BJ (cell line): ENCODE data around the gene SYNPO2. TPM values are rescaled to one million over a fixed set of nuclear protein-coding genes. Genes with fewer than 3 reads are reported as not detected.

ENCODE experiments used
- CTCF ChIA-PET: fragments of 350-600 bp; formaldehyde crosslinking; extraction: SDS; loops from one replicate; lab custom pipeline; 2021; ENCODE audit warnings: antibody characterized with exemption, inconsistent platforms; lab: Yijun Ruan, JAX
- POLR2A ChIA-PET: fragments of 300-600 bp; sonication (Branson Sonifier 250); formaldehyde crosslinking; extraction: SDS; loops from one replicate; lab custom pipeline; 2021; ENCODE audit warnings: antibody characterized with exemption; lab: Charles Lee
- DNase-seq: peaks from one replicate; pipeline ENCODE4 v3.0.0-alpha.2; 2011; ENCODE audit warnings: low read depth
- H3K27me3 ChIP-seq: 2 replicates; pipeline ENCODE4 v1.6.0; 2011; ENCODE audit warnings: low read length; ENCODE audit not compliant: control insufficient read depth, insufficient read depth
- H3K36me3 ChIP-seq: 2 replicates; pipeline ENCODE4 v1.5.1; 2011; ENCODE audit warnings: low read length; ENCODE audit not compliant: control insufficient read depth, insufficient read depth
- H3K4me3 ChIP-seq: 2 replicates; pipeline ENCODE4 v1.5.1; 2011; ENCODE audit warnings: low read depth, mild to moderate bottlenecking, control low read depth, low read length
- polyA plus RNA-seq: library from polyadenylated mRNA; depleted of rRNA; stranded (reverse); fragments of >200 nt; gene quantifications from 2 replicates; pipeline ENCODE4 v1.2.3, GENCODE V29; 2011
- TF ChIP-seq, protein P1 (sequence below): IDR thresholded peaks from 2 replicates; pipeline ENCODE4 v1.5.1; 2011; ENCODE audit warnings: low read depth, mild to moderate bottlenecking, control low read depth, inconsistent platforms, low read length, moderate library complexity; ENCODE audit not compliant: insufficient read depth

The SYNPO2 gene
- polyA plus RNA-seq, 1 experiment = 39.9 TPM

GRCh38 chr4:119081542-119081859, 192.8 kb downstream of the SYNPO2 start:
- CTCF ChIA-PET = no interaction called here

GRCh38 chr4:119081943-119082342, 193.3 kb downstream of the SYNPO2 start:
- H3K4me3 ChIP-seq = no peak overlapping the region
- H3K36me3 ChIP-seq = no peaks in the 10 kb centered on the region
- no peaks in the 10 kb centered on the region for H3K27me3 ChIP-seq
- POLR2A ChIA-PET = no interaction called here
- DNase-seq = no peak
- TF ChIP-seq, protein P1, sequence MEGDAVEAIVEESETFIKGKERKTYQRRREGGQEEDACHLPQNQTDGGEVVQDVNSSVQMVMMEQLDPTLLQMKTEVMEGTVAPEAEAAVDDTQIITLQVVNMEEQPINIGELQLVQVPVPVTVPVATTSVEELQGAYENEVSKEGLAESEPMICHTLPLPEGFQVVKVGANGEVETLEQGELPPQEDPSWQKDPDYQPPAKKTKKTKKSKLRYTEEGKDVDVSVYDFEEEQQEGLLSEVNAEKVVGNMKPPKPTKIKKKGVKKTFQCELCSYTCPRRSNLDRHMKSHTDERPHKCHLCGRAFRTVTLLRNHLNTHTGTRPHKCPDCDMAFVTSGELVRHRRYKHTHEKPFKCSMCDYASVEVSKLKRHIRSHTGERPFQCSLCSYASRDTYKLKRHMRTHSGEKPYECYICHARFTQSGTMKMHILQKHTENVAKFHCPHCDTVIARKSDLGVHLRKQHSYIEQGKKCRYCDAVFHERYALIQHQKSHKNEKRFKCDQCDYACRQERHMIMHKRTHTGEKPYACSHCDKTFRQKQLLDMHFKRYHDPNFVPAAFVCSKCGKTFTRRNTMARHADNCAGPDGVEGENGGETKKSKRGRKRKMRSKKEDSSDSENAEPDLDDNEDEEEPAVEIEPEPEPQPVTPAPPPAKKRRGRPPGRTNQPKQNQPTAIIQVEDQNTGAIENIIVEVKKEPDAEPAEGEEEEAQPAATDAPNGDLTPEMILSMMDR = no peak
- CTCF ChIA-PET = interaction anchor here (1.6 kb wide), 1 partner anchor 131 kb away, joined by 5 read pairs; the partner anchor contains the start of gene USP53

More at GRCh38 chr4:119081542-119081859, 192.8 kb downstream of the SYNPO2 start:
- no peak overlapping the region for H3K4me3 ChIP-seq
- DNase-seq = no peak
- TF ChIP-seq, protein P1 = no peak
- no peaks in the 10 kb centered on the region for H3K27me3 ChIP-seq
- POLR2A ChIA-PET = no interaction called here
- no peaks in the 10 kb centered on the region for H3K36me3 ChIP-seq

GRCh38 chr4:119082661-119083060, 194.0 kb downstream of the SYNPO2 start:
- CTCF ChIA-PET = interaction anchor here (1.6 kb wide), 1 partner anchor 130 kb away, joined by 5 read pairs; the partner anchor contains the start of gene USP53
- TF ChIP-seq, protein P1 = no peak

GRCh38 chr4:119084513-119084912, 195.9 kb downstream of the SYNPO2 start:
- ChIA-PET POLR2A (no interaction called here), CTCF (interaction anchor here (1.2 kb wide), 1 partner anchor 42 kb away, joined by 3 read pairs; no protein-coding TSS in a partner anchor)
- TF ChIP-seq, protein P1 = no peak
- Histone ChIP-seq H3K36me3 (no peaks in the 10 kb centered on the region), H3K4me3 (no peak overlapping the region), H3K27me3 (no peaks in the 10 kb centered on the region)
- no peak for DNase-seq

More at GRCh38 chr4:119082661-119083060, 194.0 kb downstream of the SYNPO2 start:
- H3K27me3 ChIP-seq = no peaks in the 10 kb centered on the region
- POLR2A ChIA-PET = no interaction called here
- H3K36me3 ChIP-seq = no peaks in the 10 kb centered on the region
- DNase-seq = no peak
- no peak overlapping the region for H3K4me3 ChIP-seq

DNA sequence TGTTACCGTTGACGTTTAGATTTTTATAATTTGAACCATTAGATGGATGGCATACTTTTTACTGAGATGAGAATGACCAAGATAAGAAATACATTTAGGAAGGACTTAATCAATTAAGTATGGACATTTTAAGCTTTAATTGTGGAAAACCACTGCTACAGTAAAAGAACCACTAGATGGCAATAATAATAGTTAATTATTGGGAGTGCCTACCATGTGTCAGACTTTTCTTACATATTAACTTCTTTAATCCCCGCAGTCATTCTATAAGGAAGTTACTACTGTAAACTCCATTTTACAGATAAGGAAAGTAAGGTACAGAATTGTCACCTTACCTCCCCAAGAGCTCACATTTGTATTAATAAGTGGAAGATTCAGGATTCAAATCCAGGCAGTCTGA, 198.5 kb downstream of the SYNPO2 start:
- Histone ChIP-seq H3K4me3 (no peak overlapping the region), H3K27me3 (no peaks in the 10 kb centered on the region), H3K36me3 (no peaks in the 10 kb centered on the region)
- no peak for DNase-seq
- ChIA-PET CTCF (interaction anchor here (0.7 to 2.1 kb wide), 6 partner anchors 10 to 185 kb away, joined by 3 to 8 read pairs (median 4); no protein-coding TSS in a partner anchor), POLR2A (interaction anchor here (0.6 kb wide), 1 partner anchor 9 kb away, joined by 3 read pairs; no protein-coding TSS in a partner anchor)
- TF ChIP-seq, protein P1 = peak; percentile 37
